Pancreas (tissue), 10 donors: ENCODE measurements around the gene DNM3. TPM values are rescaled to one million over a fixed set of nuclear protein-coding genes. Genes with fewer than 3 reads are reported as not detected.

Experiments used
- ATAC-seq, 4 donors: fragments of 200-7000 bp; cut with Tn5 transposase; one replicate each; pipeline versions ENCODE4 v1.8.0 to v1.9.1; 2020; ENCODE audit warnings: mild to moderate bottlenecking in 4 of 4, moderate library complexity in 4 of 4
- DNase-seq, 6 donors: peaks; one replicate each; pipeline ENCODE4 v3.0.0-alpha.2; 2020
- FAIRE-seq: peaks from 2 replicates; lab custom pipeline; 2012; peaks lifted over from hg19 to GRCh38; lab: Jason Lieb, UNC
- H3K27ac ChIP-seq, 4 donors: fragments of 200-600 bp; sonication (generic); 1 replicate in 3 of 4; 2 replicates in 1 of 4; pipeline versions ENCODE4 v1.5.0 to v1.8.0; 2020
- H3K27me3 ChIP-seq, 4 donors: fragments of 200-600 bp; one replicate each; pipeline ENCODE4 v1.8.0; 2021
- H3K36me3 ChIP-seq, 3 donors: fragments of 200-600 bp; sonication (generic) in 1 of 3; one replicate each; pipeline versions ENCODE4 v1.5.0 to v1.8.0; 2020 to 2021
- H3K4me1 ChIP-seq, 3 donors: fragments of 200-600 bp; one replicate each; pipeline ENCODE4 v1.8.0; 2021
- H3K4me3 ChIP-seq, 4 donors: fragments of 200-600 bp; sonication (generic) in 2 of 4; one replicate each; pipeline versions ENCODE4 v1.5.0 to v1.8.0; 2020 to 2021
- H3K9me3 ChIP-seq, 4 donors: fragments of 200-600 bp; one replicate each; pipeline ENCODE4 v1.8.0; 2021
- CTCF ChIP-seq, 4 donors: fragments of 200-600 bp; sonication (generic) in 3 of 4; IDR thresholded peaks; one replicate each; pipeline versions ENCODE4 v1.5.0 to v1.8.0; 2021; ENCODE audit warnings: antibody characterized with exemption in 4 of 4
- WGBS, 2 donors: extraction: QIAGEN DNeasy Blood & Tissue Kit; methylation state at CpG; one replicate each; pipeline ENCODE4 v1.1.7; 2013; 5-methylcytosine and 5-hydroxymethylcytosine counted together
- intact Hi-C, 3 donors: fragments of 100-400 bp; cut with DNase I; formaldehyde crosslinking; loops; one replicate each; pipeline versions ENCODE4 v1.11.1 to v1.14.2; 2022
- polyA plus RNA-seq, 2 donors: library from polyadenylated mRNA; stranded (reverse); fragments of 200-250 nt; gene quantifications; one replicate each; pipeline ENCODE4 v1.2.3, GENCODE V29; 2013
- total RNA-seq, 6 donors: library from RNA; stranded (reverse); fragmentation: NEBNext Ultra II Directional in 4 of 6; extraction: Animal tissue kit (Norgen Biotek cat#: 25700) in 4 of 6; gene quantifications; one replicate each; pipeline versions ENCODE4 v1.2.1 to v1.2.4, GENCODE V29; 2021 to 2023
- donor health status: healthy with polysubstance abuse.
- donor health status: DM: no; HTN: no; CAD: no; lungs with moderate emphysema.
- donor health status: DM: no; HTN: no; CAD: no.
- donor health status: control.
- donor health status: control.
- donor health status: Bipolar disorder and iron deficiency.
- donor health status: DM: yes; HTN: yes; CAD: no.
- donor health status: DM: no; HTN: no; CAD: no.
- donor health status: DM: no; HTN: no; CAD: no.
- donor health status: DM: yes; HTN: yes; CAD: no.

DNM3 gene
- total and polyA plus RNA-seq, 8 donors: 0.40 to 1.3 (median 0.78) TPM

GRCh38 chr1:172135978-172136610 is 294.8 kb downstream of the DNM3 start:
- intact Hi-C loops: no loop called here
- no peaks in the 10 kb centered on the region for H3K36me3 ChIP-seq
- H3K27me3 ChIP-seq: no peaks in the 10 kb centered on the region
- no peaks in the 10 kb centered on the region for H3K9me3 ChIP-seq
- DNase-seq (no peak), FAIRE-seq (peak; percentile 32), ATAC-seq (no peak)
- TF ChIP-seq CTCF (IDR thresholded peaks at IDR 0.05): no peak
- H3K27ac ChIP-seq: no peak overlapping the region
- H3K4me3 ChIP-seq: no peak overlapping the region
- H3K4me1 ChIP-seq: no peaks in the 10 kb centered on the region
- WGBS, 2 donors: 86% methylated on average over 4 of the region's 4 CpGs

- Histone ChIP-seq H3K27ac (no peak overlapping the region), H3K4me3 (no peak overlapping the region), H3K9me3 (no peaks in the 10 kb centered on the region), H3K36me3 (no peaks in the 10 kb centered on the region), H3K27me3 (no peaks in the 10 kb centered on the region), H3K4me1 (no peaks in the 10 kb centered on the region)
- intact Hi-C loops: no loop called here
- no peak for DNase-seq
- FAIRE-seq: no peak
- no peak for ATAC-seq
- TF ChIP-seq CTCF (IDR thresholded peaks at IDR 0.05): no peak
- WGBS, 2 donors: 87 to 91% methylated on average over 5 of the region's 5 CpGs
Observed at GRCh38 chr1:172136925-172137324, 295.6 kb downstream of the DNM3 start.

- Histone ChIP-seq H3K36me3 (no peaks in the 10 kb centered on the region), H3K4me1 (no peaks in the 10 kb centered on the region), H3K9me3 (no peaks in the 10 kb centered on the region), H3K27ac (no peak overlapping the region), H3K4me3 (no peak overlapping the region), H3K27me3 (no peaks in the 10 kb centered on the region)
- WGBS, 2 donors: 95 to 97% methylated on average over 3 of the region's 3 CpGs
- ATAC-seq: no peak
- intact Hi-C loops: no loop called here
- no peak for TF ChIP-seq CTCF (IDR thresholded peaks at IDR 0.05)
- no peak for DNase-seq
- no peak for FAIRE-seq
Observed at GRCh38 chr1:172137703-172138454, 296.6 kb downstream of the DNM3 start.

GRCh38 chr1:172138634-172139033 is 297.3 kb downstream of the DNM3 start:
- Histone ChIP-seq H3K9me3 (no peaks in the 10 kb centered on the region), H3K4me1 (peaks cover 0 to 2% (median 0%) of the 10 kb centered on the region in 3 donors), H3K4me3 (no peak overlapping the region), H3K27me3 (no peaks in the 10 kb centered on the region), H3K27ac (no peak overlapping the region), H3K36me3 (no peaks in the 10 kb centered on the region)
- TF ChIP-seq CTCF (IDR thresholded peaks at IDR 0.05): no peak
- no peak for DNase-seq
- intact Hi-C loops: no loop called here
- no peak for ATAC-seq
- WGBS, 2 donors: 89 to 92% methylated on average over 2 of the region's 2 CpGs
- FAIRE-seq: no peak

- FAIRE-seq (peak; percentile 5), DNase-seq (no peak), ATAC-seq (no peak)
- intact Hi-C loops: no loop called here
- peaks cover 0 to 4% (median 0%) of the 10 kb centered on the region in 3 donors for H3K4me1 ChIP-seq
- no peaks in the 10 kb centered on the region for H3K9me3 ChIP-seq
- H3K27me3 ChIP-seq: no peaks in the 10 kb centered on the region
- no peaks in the 10 kb centered on the region for H3K36me3 ChIP-seq
- no peak overlapping the region for H3K27ac ChIP-seq
- peak overlapping the region in 1 of 4 donors; percentile 1 for H3K4me3 ChIP-seq
- 86 to 88% methylated on average over 1 of the region's 1 CpG for WGBS, 2 donors
- TF ChIP-seq CTCF (IDR thresholded peaks at IDR 0.05): no peak
Observed at GRCh38 chr1:172139196-172139595, 297.9 kb downstream of the DNM3 start.
